Fibroblast of villous mesenchyme (primary cell): ENCODE results near the gene TLR8. TPM values are rescaled to one million over a fixed set of nuclear protein-coding genes. Genes with fewer than 3 reads are reported as not detected.

ENCODE experiments used
- DNase-seq: peaks from one replicate; pipeline ENCODE4 v3.0.0-alpha.2; 2010; ENCODE audit warnings: low read depth
- H3K4me3 ChIP-seq: 2 replicates; pipeline ENCODE4 v1.5.1; 2011; ENCODE audit warnings: low read depth, mild to moderate bottlenecking, low read length
- total RNA-seq: library from RNA; depleted of rRNA; stranded (reverse); fragments of >200 nt; gene quantifications from 2 replicates; pipeline ENCODE4 v1.2.3, GENCODE V29; 2012
- TF ChIP-seq, protein P1 (sequence below): IDR thresholded peaks from 2 replicates; pipeline ENCODE4 v1.5.1; 2012; ENCODE audit warnings: low read depth, mild to moderate bottlenecking, low read length; ENCODE audit not compliant: insufficient read depth

The TLR8 gene
- total RNA-seq, 1 donor = not detected

DNA sequence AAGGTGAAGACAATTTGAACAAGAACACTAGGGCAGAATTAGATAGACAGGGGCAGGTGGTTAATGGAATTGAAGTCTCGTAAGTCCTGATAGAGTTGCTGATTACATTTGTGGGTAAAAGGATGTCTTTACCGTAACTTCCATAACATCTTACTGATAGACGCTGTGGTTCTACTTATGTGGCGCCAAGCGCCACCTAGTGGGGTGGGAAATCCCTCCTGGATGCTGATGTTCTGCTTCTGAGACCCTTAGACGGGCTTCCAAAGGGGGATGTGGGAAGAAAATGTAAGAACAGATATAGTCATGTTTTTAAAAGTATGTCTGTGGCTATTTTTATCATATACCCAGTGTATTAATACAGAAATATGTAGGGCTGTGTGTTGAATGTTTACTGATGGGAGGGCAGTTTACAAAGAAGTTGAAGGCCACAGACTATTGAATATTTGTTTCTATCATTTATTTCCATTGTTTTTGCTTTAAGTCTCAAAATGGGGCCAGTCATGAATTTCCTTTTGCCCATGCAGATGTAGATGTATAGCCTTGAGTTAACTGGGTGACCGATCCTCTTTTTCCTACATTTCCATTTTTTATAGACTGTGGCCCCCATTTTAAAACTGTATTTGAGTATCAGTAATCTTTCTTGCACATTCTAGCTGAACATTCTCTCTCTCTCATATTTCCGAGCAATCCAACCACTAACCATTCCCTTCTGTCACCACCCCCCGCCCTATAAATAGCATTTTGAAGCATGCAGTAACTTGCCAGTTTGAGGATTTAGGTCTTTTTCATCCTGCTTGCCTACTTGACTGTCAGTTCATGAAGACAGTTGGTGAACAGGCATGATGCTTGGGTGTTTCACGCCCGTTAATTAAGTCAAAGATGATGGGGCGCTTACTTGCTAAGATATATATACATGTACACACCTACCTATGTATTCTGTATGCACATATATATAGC lies 12.1 kb upstream of the TLR8 start:
- TF ChIP-seq, protein P1, sequence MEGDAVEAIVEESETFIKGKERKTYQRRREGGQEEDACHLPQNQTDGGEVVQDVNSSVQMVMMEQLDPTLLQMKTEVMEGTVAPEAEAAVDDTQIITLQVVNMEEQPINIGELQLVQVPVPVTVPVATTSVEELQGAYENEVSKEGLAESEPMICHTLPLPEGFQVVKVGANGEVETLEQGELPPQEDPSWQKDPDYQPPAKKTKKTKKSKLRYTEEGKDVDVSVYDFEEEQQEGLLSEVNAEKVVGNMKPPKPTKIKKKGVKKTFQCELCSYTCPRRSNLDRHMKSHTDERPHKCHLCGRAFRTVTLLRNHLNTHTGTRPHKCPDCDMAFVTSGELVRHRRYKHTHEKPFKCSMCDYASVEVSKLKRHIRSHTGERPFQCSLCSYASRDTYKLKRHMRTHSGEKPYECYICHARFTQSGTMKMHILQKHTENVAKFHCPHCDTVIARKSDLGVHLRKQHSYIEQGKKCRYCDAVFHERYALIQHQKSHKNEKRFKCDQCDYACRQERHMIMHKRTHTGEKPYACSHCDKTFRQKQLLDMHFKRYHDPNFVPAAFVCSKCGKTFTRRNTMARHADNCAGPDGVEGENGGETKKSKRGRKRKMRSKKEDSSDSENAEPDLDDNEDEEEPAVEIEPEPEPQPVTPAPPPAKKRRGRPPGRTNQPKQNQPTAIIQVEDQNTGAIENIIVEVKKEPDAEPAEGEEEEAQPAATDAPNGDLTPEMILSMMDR = peak; percentile 65
- no peak overlapping the region for H3K4me3 ChIP-seq
- DNase-seq = peak; percentile 43

DNA sequence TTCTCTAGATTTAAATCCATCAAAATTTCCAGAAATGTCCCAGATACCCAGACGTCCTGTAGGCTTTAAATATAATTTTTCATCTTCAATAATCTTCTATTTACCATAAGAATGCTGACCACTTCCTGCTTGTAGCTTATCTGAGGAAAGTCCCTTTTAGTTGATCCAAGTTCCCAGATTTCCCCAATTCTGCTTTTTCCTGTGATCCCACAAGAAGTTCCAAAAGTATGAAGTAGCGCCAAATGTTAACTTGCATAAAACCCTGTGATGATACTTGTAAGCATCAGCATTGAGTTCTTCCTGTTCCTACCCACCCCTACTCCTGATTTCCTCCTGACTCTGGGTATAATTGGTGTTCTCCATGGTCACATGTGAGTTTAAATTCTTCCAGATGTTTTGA lies 10.6 kb upstream of the TLR8 start:
- DNase-seq = peak; percentile 12
- TF ChIP-seq, protein P1 = no peak
- no peak overlapping the region for H3K4me3 ChIP-seq

DNA sequence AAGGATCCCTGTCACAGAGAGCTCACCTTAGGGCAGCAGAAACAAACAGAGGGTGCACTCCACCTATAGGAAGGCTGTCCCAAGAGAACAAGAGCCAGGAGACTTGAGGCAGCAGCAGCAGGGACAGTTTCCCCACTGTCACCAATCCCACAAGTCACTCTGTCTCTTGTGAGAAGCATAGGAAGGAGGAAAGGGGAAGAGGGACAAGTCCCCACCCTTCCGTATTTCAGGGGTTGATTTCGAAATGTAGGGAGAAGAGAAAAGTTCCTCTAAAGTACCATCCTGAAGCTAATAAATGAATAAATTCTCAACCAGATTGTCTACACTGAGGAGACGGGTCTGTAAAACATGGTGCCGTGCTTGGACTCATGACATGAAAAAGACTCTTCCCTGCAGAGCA lies 9.5 kb upstream of the TLR8 start:
- TF ChIP-seq, protein P1 = no peak
- no peak for DNase-seq
- H3K4me3 ChIP-seq = no peak overlapping the region

DNA sequence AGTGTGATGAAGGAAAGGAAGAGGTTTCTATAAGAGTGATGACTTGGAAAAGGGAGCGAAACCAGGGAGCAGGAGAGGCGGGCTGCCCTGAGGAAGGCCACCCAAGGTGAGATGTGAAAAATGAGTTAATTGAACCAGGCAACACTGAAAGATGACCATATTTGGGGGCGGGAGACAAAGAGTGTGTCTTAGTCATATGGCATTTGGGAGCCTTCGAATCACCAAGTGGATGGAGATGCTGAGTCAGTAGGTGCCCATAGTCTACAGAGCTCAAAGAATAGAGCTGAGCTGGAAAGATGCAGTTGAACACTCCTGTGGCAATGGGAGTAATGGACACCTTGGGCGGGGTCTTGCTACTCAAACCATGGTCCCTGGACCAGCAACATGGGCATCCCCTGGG lies 8.3 kb upstream of the TLR8 start:
- no peak for DNase-seq
- TF ChIP-seq, protein P1 = no peak
- no peak overlapping the region for H3K4me3 ChIP-seq

DNA sequence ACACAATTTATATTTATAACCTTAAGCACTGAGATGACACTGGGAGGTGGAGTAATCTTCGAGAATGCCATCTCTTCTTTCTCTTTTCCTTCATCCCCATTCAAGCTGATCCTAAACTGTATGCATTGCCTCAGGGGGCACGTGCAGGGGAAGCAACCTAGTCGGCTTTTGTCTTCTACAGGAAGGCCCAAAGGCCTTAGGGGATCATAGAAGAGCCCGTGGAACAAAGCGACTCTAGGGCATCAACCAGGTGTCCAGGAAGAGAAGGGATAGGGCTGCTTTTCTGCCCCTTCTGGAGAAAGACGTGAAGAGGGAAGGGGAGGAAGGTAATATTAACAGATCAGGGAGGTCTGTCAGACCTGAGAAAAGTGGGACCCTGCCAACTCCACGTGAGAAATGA lies 6.9 kb upstream of the TLR8 start:
- H3K4me3 ChIP-seq = no peak overlapping the region
- TF ChIP-seq, protein P1 = no peak
- DNase-seq = no peak

DNA sequence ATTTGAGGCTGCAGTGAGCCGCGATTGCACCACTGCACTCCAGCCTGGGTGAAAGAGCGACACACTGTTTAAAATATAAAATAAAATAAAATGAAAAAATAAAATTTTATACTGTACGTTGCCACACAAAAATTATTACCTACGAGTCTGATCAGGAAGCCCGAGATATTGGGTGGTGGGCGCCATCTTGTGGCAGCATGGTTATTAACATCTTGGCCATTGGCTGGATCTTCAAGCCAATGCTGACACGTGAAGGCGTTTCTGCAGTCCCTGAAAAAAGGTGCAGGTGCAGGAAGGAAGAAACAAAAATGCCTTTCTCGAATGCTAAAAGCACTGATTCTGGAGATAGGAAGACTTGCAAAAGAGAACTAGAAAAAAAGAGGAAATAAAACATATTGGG lies 4.9 kb upstream of the TLR8 start:
- no peak overlapping the region for H3K4me3 ChIP-seq
- peak; percentile 51 for DNase-seq

More for the DNA sequence above, 4.9 kb upstream of the TLR8 start:
- TF ChIP-seq, protein P1 = peak; percentile 59
